GM19452 (cell line): ENCODE results near the gene SCG3.

Source experiments
- ATAC-seq: cut with Tn5 transposase; IDR thresholded peaks from one replicate; pipeline ENCODE4 v1.9.1; 2021; ENCODE audit not compliant: unreplicated experiment

The SCG3 gene

GRCh38 chr15:51726302-51727073 lies 45.2 kb downstream of the SCG3 start:
- peak; percentile 82 for ATAC-seq

- no peak for ATAC-seq
These were observed 46.0 kb downstream of the SCG3 start for GRCh38 chr15:51727141-51727897.

DNA sequence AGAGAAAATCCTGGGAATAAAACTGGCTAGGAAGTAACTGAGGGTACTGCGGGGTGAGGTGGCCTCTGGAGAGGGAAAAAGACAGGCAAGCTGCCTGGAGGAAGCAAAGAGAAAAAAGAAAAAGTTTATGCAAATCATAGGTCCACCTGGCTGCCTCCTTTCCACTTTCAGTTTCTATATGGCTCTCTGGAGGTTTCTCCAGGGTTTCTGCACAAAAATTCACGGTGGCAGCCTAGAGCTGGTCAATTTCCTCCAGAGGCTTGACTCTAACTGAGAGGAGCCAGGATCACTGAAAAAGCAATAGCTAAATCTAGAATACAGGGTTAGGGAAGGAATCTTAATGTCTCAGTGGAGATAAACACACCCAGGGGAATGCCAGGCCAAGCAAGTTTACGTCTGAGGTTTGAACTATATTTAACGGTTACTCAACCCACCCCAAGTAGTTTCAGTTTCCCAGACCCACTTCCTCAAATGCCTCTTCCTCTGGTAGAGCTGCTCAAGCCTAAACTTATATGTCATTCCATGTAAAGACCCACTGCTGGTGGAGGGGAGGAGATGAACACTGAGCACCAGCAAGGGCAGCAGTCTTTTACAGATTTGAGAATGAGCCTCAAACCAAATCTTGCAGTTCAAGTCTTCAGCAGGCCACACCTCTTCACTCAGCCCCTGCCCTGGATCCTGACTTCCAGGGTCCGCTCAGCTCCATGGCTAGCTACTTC lies 50.4 kb downstream of the SCG3 start:
- peak; percentile 49 for ATAC-seq

DNA sequence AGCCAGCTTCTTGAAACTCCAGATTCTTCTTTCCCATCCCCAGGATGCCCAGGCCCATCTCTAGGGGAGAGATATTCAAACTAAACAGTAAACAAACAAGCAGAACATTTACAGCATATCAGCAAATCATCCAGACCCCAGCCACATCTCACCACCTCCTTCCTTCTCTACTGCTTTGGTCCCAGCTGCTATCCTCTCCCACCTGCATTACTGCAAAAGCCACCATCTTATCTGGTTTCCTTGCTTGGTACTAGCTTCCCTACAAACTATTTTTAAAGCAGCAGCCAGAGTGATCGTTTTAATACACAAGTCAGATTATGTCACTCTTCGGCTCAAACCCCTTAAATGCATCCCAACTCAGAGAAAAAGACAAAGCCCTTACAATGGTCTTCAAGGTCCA lies 51.3 kb downstream of the SCG3 start:
- ATAC-seq = no peak

DNA sequence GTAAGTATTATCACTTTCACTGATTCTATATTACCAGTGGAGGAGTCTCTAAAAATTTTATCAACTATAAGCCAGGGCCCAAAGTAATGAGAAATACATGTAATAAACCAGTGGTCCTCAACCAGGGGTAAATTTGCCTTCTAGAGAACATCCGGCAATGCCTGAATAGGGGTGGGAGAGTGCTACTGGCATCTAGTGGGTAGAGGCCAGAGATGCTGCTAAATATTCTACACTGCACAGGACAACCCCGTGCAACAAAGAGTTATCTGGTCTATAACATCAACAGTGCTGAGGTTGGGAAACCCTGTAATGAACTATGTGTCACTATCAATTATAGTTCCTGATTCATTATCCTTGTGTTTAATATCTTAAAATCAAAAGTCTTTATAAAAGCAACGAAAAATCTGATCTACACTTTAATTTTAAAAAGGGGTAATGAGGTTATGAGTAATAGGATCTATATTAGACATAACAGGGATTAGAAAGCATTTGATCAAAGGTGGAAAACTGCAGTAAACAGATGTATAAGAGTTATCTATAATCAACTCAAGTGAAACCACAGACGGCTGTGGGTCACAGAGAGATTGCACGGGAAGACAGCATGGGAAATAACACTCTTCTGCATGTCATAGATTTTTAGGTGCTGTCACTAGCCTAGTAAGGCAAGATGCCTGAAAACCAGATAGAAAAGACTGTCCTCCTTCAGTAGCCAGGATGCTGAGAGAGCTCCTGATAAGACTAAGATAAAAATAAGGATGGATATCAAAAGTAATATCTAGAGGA lies 54.1 kb downstream of the SCG3 start:
- no peak for ATAC-seq

- ATAC-seq = peak; percentile 27
These were observed 54.8 kb downstream of the SCG3 start for GRCh38 chr15:51736069-51736468.

DNA sequence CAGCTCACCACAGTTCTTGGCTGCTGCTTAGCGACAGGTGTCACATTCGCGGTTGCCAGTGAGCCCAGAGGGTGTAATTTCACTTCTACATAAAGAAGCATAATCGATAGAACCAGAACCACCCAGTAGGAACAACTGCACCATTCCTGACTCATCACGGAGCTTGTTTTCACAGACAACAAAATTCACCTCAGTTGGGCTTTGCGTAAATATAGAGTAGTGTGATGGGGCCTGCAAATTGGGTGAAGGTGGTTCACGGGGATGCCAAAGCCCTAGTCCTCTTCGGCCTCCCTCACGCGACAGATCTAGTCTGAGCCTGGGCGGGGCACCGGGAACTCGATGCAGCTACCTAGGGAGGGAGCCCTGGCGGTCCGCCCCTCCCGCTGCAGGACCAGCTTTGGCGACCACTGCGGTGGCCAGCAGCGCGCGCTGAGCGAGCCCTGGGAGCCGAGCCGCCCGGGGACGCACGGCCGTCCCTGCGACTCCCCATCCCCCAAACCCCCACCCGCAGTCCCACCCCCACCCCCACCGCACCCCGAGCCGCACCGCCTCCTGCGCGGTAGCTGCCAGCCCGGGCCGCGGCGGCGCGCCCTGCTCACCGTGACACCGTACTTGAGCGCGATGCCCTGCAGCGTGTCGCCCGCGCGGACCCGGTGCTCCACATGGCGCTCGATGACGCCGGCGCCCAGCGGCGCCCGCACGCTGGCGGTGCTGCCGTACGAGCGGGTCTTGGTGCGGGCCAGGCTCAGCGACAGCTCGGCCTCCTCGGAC lies 55.6 kb downstream of the SCG3 start:
- ATAC-seq = peak; percentile 33

DNA sequence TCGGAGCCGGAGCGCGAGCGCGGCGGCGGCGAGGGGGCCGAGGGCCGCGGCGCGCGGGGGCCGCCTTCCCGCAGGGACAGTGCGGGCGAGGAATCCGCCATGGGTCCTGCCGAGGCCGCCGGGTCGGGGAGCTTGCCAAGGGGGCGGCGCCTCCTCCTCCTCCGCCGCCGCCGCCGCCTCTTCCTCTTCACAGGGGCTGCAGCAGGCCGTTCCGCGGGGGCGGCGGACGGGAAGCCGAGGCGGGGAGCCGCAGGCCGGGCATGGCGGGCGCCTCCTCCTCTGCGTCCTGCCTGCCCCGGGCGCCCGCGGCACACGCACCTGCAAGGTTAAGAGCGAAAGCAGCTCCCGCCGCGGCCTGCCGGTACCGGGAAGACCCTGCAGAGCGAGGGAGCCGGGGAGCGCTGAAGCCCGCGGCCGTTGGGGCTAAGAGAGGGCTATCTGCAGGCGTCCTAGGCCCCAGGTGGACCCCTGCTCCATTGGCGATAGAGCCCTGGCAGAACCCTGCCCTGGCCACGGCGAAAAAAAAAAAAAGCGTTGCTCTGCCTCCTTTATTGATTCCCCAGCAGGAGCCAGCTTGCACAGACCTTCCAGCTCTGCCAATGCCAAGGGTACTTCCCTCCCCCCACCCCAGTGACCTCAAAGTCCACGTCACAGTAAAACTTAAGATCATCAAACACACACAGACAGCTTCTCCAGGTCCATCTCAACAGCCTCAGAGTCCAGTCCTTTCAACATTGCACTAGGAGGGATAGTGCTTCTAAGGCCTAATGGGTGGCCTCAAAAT lies 56.4 kb downstream of the SCG3 start, which contains the start of gene LYSMD2:
TSS of gene LYSMD2 (minus strand) at position 134 of the 784 bp plus-strand sequence. CDS start at position 101, 33 bp downstream.
- ATAC-seq = peak; percentile 43

DNA sequence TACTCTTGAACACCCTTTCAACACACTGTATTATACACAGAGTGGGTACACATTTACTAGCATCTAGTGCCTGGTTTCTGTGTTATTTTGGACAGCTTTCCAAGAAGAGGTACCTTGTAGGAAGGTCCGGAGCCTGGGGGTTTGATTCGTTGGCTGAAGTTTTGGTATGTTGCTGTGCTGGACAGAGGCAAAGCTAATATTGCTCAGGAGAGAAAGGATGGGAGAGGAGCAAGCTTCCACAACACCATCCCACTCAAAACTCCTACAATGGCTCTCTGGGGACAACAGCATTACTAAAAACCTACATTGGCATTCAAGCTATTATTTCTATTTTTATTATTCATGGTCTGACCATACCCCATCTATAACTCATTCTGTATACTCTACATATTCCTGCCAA lies 57.2 kb downstream of the SCG3 start:
- no peak for ATAC-seq

DNA sequence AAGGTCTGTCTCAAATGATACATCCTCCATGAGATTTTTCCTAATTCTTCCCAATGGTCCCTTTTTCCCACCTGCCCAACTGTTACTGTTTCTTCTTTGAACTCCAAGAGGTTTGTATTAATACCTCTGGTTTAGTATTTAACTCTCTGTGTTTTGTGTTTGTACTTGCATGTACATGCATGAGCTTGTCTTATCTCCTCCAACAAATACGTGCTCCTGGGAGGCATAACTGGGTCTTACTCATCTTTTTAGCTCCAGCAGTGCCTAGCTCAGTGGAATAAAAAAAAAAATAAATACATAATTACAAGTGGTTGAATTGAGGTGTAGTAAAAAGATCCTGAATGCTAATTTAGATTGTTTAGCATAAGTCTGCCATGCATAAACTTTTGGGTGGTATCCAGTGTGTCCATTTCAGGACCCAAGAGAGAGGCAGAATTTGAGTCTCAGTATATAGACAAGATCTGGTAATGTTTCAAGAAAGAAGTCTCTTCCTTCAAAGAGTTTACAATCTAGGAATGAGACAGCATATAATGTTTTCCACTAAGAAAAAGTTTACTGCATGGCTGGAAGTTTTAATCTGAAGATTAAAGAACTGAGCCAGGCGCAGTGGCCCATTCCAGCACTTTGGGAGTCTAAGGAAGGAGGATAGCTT lies 57.9 kb downstream of the SCG3 start:
- ATAC-seq = no peak

GRCh38 chr15:51749307-51749706 lies 68.0 kb downstream of the SCG3 start:
- ATAC-seq = no peak

- no peak for ATAC-seq
These were observed 68.9 kb downstream of the SCG3 start for GRCh38 chr15:51750186-51750585.

DNA sequence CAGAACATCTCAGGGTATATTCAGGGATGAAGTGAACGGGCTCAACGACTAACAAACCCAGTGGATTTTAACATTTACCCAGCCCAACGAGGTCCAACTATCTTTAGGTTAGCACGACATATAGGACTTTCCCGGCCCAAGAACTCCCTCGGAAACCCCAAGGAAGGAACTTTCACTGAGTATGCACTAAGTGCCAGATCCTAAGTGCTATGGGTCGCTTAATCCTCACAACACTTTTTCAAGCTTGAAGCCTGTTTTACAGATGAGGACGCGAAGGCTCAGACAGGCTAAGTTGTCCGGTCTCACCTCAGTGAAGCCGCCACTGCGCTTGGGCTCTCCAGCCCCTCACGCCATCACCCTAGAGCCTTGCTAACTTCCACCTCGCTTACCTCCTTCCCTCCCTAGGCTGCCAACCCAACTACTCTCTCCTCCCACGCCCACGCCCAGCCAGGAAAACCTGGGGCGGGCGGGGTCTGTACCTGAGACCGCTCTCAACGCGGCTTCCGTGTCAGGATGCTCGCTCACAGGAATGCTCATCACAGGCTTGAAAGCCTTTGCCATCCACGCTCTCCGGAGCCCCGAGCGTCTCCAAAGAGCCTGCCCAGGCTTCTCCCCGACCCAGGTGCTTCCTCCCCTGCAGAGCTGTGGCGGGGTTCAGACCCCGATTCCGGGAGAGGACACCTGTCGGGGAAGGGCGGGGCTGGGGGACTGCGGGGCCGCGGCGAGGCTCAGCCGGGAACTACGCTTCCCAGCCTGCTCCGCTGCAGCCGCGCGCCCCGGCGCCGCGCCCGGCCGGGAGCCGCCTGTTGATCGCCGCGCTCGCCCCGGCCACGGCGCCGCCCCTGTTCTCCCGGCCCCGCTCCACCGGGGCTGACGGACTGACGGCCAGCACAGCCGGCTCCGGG lies 69.7 kb downstream of the SCG3 start, which contains the start of gene TMOD2:
TSS of gene TMOD2 (plus strand) at position 806 of the 905 bp plus-strand sequence. CDS start 14,845 bp downstream, outside the sequence.
- ATAC-seq = peak; percentile 72

- ATAC-seq = peak; percentile 39
These were observed 70.7 kb downstream of the SCG3 start for GRCh38 chr15:51751697-51752683.

GRCh38 chr15:51752888-51753287 lies 71.6 kb downstream of the SCG3 start:
- ATAC-seq = no peak

DNA sequence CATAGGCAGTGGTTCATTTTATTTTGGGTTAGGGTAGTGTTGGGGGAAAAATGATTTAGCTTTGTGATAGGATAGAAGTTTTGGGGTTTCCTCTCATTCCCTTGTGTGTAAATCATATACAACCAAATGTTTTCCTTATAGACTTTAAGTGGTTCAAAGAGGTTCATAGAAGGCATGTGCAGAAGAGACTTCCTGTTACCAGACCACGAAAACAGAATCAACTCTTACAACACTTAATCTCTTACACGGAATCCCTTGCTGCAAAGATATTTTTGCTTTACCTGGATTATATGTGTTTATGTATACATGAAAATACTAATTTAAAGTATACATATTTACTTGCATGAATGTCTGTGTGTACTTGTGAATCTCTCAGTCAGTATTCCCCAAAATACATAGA lies 73.0 kb downstream of the SCG3 start:
- no peak for ATAC-seq
